H1 (cell line): ENCODE data around the gene DMXL1. TPM values are rescaled to one million over a fixed set of nuclear protein-coding genes. Genes with fewer than 3 reads are reported as not detected.

Source experiments
- CTCF ChIA-PET: fragments of 300-600 bp; sonication (Branson Sonifier 250); formaldehyde crosslinking; loops from one replicate; lab custom pipeline; 2021; ENCODE audit not compliant: partially characterized antibody; lab: Charles Lee
- POLR2A ChIA-PET: fragments of 300-600 bp; sonication (Branson Sonifier 250); formaldehyde crosslinking; loops from one replicate; lab custom pipeline; 2021; ENCODE audit warnings: inconsistent platforms; ENCODE audit not compliant: partially characterized antibody; lab: Charles Lee
- DNase-seq, 2 experiments: peaks; one replicate each; pipeline versions ENCODE4 v3.0.0 to v3.0.0-alpha.2; 2010 to 2022; ENCODE audit warnings: low spot score in 2 of 2, low read depth in 1 of 2, mixed read lengths in 1 of 2
- FAIRE-seq: peaks from 2 replicates; lab custom pipeline; 2011; peaks lifted over from hg19 to GRCh38; lab: Jason Lieb, UNC
- H2AFZ ChIP-seq: 2 replicates; pipeline ENCODE4 v1.8.1; 2012; ENCODE audit warnings: low read length, inconsistent platforms
- H2AK5ac ChIP-seq: 2 replicates; pipeline ENCODE4 v1.6.1; 2013; ENCODE audit warnings: low read depth, low read length
- H2BK120ac ChIP-seq: replicated peaks from 2 replicates; pipeline ENCODE3; 2013; ENCODE audit warnings: low read depth, low read length, inconsistent platforms
- H2BK12ac ChIP-seq: 2 replicates; pipeline ENCODE4 v1.6.1; 2013; ENCODE audit warnings: low read depth, low read length
- H2BK15ac ChIP-seq: 2 replicates; pipeline ENCODE4 v1.6.1; 2013; ENCODE audit warnings: low read length
- H2BK20ac ChIP-seq: 2 replicates; pipeline ENCODE4 v1.6.1; 2013; ENCODE audit warnings: low read length
- H2BK5ac ChIP-seq: 2 replicates; pipeline ENCODE4 v1.6.1; 2013; ENCODE audit warnings: low read depth, low read length
- H3K14ac ChIP-seq: 2 replicates; pipeline ENCODE4 v1.6.1; 2013; ENCODE audit warnings: inconsistent platforms; ENCODE audit not compliant: insufficient read length
- H3K18ac ChIP-seq: 2 replicates; pipeline ENCODE4 v1.6.1; 2013; ENCODE audit warnings: low read length; ENCODE audit errors: extremely low read depth
- H3K23ac ChIP-seq: 2 replicates; pipeline ENCODE4 v1.6.1; 2013; ENCODE audit warnings: inconsistent platforms; ENCODE audit not compliant: insufficient read length
- H3K23me2 ChIP-seq: 2 replicates; pipeline ENCODE4 v1.6.1; 2013; ENCODE audit warnings: low read depth, low read length
- H3K27ac ChIP-seq: 2 replicates; pipeline ENCODE4 v1.6.1; 2011; ENCODE audit warnings: low read depth, low read length, inconsistent platforms
- H3K27me3 ChIP-seq, 4 experiments: replicated peaks in 1 of 4; 1 replicate in 1 of 4; 2 replicates in 3 of 4; pipeline versions ENCODE4 v1.6.1 to v1.8.1; 2011 to 2013; ENCODE audit warnings: low read length in 3 of 4, mild to moderate bottlenecking in 3 of 4, inconsistent platforms in 2 of 4, mixed read lengths in 2 of 4, moderate library complexity in 1 of 4; ENCODE audit not compliant: control insufficient read depth in 3 of 4, insufficient read depth in 3 of 4; ENCODE audit errors: extremely low read depth in 1 of 4
- H3K36me3 ChIP-seq, 4 experiments: 2 replicates each; pipeline versions ENCODE4 v1.6.1 to v1.8.1; 2011 to 2013; ENCODE audit warnings: mild to moderate bottlenecking in 4 of 4, low read length in 3 of 4, moderate library complexity in 2 of 4, control low read depth in 1 of 4, inconsistent platforms in 1 of 4; ENCODE audit not compliant: insufficient read depth in 4 of 4, control insufficient read depth in 2 of 4
- H3K4ac ChIP-seq: replicated peaks from 2 replicates; pipeline ENCODE3; 2013; ENCODE audit warnings: low read length, low read depth, mixed read lengths, inconsistent platforms; ENCODE audit not compliant: insufficient read length
- H3K4me1 ChIP-seq, 4 experiments: replicated peaks in 1 of 4; 1 replicate in 1 of 4; 2 replicates in 3 of 4; pipeline versions ENCODE4 v1.6.1 to v1.8.1; 2011 to 2013; ENCODE audit warnings: low read length in 3 of 4, inconsistent platforms in 2 of 4, mixed read lengths in 1 of 4; ENCODE audit not compliant: insufficient read depth in 4 of 4, control insufficient read depth in 3 of 4
- H3K4me2 ChIP-seq, 2 experiments: 2 replicates each; pipeline versions ENCODE4 v1.6.1 to v1.8.1; 2011 to 2013; ENCODE audit warnings: low read depth in 2 of 2, low read length in 2 of 2, control low read depth in 1 of 2, inconsistent platforms in 1 of 2, mild to moderate bottlenecking in 1 of 2; ENCODE audit not compliant: insufficient read depth in 1 of 2
- H3K4me3 ChIP-seq, 4 experiments: fragments of 200-600, 300-600 bp in 1 of 4; sonication (generic), shearing (Covaris generic), sonication (Bioruptor Twin) in 1 of 4; 2 replicates each; pipeline versions ENCODE4 v1.5.1 to v1.8.1; 2011 to 2016; ENCODE audit warnings: low read length in 4 of 4, low read depth in 3 of 4, control low read depth in 2 of 4, inconsistent platforms in 2 of 4, mild to moderate bottlenecking in 2 of 4, mixed read lengths in 1 of 4, moderate library complexity in 1 of 4; ENCODE audit not compliant: insufficient read depth in 2 of 4; ENCODE audit errors: extremely low read depth in 1 of 4
- H3K56ac ChIP-seq: replicated peaks from 2 replicates; pipeline ENCODE3; 2013; ENCODE audit warnings: low read depth, mild to moderate bottlenecking, mixed read lengths, low read length, inconsistent platforms; ENCODE audit not compliant: insufficient read length
- H3K79me1 ChIP-seq: 2 replicates; pipeline ENCODE4 v1.6.1; 2013; ENCODE audit warnings: low read depth, low read length, control low read depth
- H3K79me2 ChIP-seq, 2 experiments: 2 replicates each; pipeline versions ENCODE4 v1.6.1 to v1.8.1; 2012 to 2013; ENCODE audit warnings: low read length in 2 of 2, mild to moderate bottlenecking in 2 of 2, inconsistent platforms in 1 of 2; ENCODE audit not compliant: insufficient read depth in 2 of 2, control insufficient read depth in 1 of 2
- H3K9ac ChIP-seq, 4 experiments: replicated peaks in 1 of 4; 1 replicate in 1 of 4; 2 replicates in 3 of 4; pipeline versions ENCODE4 v1.6.1 to v1.8.1; 2011 to 2013; ENCODE audit warnings: low read depth in 3 of 4, low read length in 3 of 4, control low read depth in 2 of 4, mild to moderate bottlenecking in 2 of 4, moderate library complexity in 2 of 4, inconsistent platforms in 1 of 4; ENCODE audit errors: extremely low read depth in 1 of 4
- H3K9me3 ChIP-seq, 2 experiments: 2 replicates each; pipeline versions ENCODE4 v1.6.1 to v1.8.1; 2012 to 2013; ENCODE audit warnings: mild to moderate bottlenecking in 2 of 2, moderate library complexity in 2 of 2, control low read depth in 1 of 2, inconsistent platforms in 1 of 2, low read depth in 1 of 2, low read length in 1 of 2, mixed read lengths in 1 of 2; ENCODE audit not compliant: insufficient read depth in 2 of 2
- H4K20me1 ChIP-seq, 2 experiments: replicated peaks in 1 of 2; 2 replicates each; pipeline versions ENCODE3 to v1.8.1; 2011 to 2013; ENCODE audit warnings: inconsistent platforms in 2 of 2, low read length in 2 of 2, mild to moderate bottlenecking in 1 of 2; ENCODE audit not compliant: insufficient read depth in 2 of 2, control insufficient read depth in 1 of 2
- H4K5ac ChIP-seq: 2 replicates; pipeline ENCODE4 v1.6.1; 2013; ENCODE audit warnings: low read length, low read depth, mixed read lengths, inconsistent platforms; ENCODE audit not compliant: insufficient read length
- H4K8ac ChIP-seq: 2 replicates; pipeline ENCODE4 v1.8.0; 2013; ENCODE audit warnings: mild to moderate bottlenecking, moderate library complexity, low read length, inconsistent platforms; ENCODE audit not compliant: insufficient read depth; ENCODE audit errors: extremely low read depth
- H4K91ac ChIP-seq: replicated peaks from 2 replicates; pipeline ENCODE3; 2013; ENCODE audit warnings: low read length, mixed read lengths, inconsistent platforms; ENCODE audit not compliant: insufficient read length
- SP2 ChIP-seq: IDR thresholded peaks from 2 replicates; pipeline ENCODE4 v1.6.1; 2012; ENCODE audit warnings: mild to moderate bottlenecking, low read length, inconsistent platforms
- SP4 ChIP-seq: IDR thresholded peaks from 2 replicates; pipeline ENCODE4 v1.6.1; 2012; ENCODE audit warnings: low read length, inconsistent platforms
- WGBS, 2 experiments: shearing (Covaris generic) in 1 of 2; methylation state at CpG; one replicate each; pipeline versions ENCODE4 v1.1.6 to v1.1.7; 2013 to 2015; ENCODE audit warnings: low lambda C conversion rate in 2 of 2, mixed read lengths in 2 of 2, inconsistent platforms in 1 of 2, low coverage in 1 of 2, missing lambda C conversion rate in 1 of 2; ENCODE audit not compliant: insufficient replicate concordance in 2 of 2, insufficient coverage in 1 of 2, insufficient read length in 1 of 2; ENCODE audit errors: extremely low coverage in 1 of 2, missing lambda C conversion rate in 1 of 2; 5-methylcytosine and 5-hydroxymethylcytosine counted together
- polyA plus RNA-seq, 7 experiments: library from polyadenylated mRNA; depleted of rRNA in 3 of 7; stranded (reverse) in 5 of 7; unstranded in 2 of 7; fragments of >200 nt in 5 of 7; fragments of 200-250 nt in 2 of 7; gene quantifications; 1 replicate in 5 of 7; 2 replicates in 1 of 7; 4 replicates in 1 of 7; pipeline versions ENCODE4 v1.2.1 to v1.2.3, GENCODE V29; 2011 to 2013; ENCODE audit warnings: missing spikeins in 2 of 7, mixed read lengths in 2 of 7
- total RNA-seq: library from RNA; stranded (reverse); fragmentation: NEBNext Ultra II Directional; extraction: Animal tissue kit (Norgen Biotek cat#: 25700); gene quantifications from 2 replicates; pipeline ENCODE4 v1.2.1, GENCODE V29; 2021
- TF ChIP-seq, protein P1 (sequence below): IDR thresholded peaks from 2 replicates; pipeline ENCODE4 v1.6.1; 2012; ENCODE audit warnings: low read length, inconsistent platforms

DMXL1 gene
- total and polyA plus RNA-seq, 2 of the 8 experiments (the other 6 are each of a cell fraction or from before 2014, with no cell fraction given): 10.1 to 43.9 TPM

GRCh38 chr5:119291877-119292276, 221.0 kb downstream of the DMXL1 start:
- Histone ChIP-seq H2AK5ac (no peak overlapping the region), H3K4me1 (peaks cover 0 to 8% (median 3%) of the 10 kb centered on the region in 4 experiments; a peak in 4 of 7 replicates), H3K27ac (no peak overlapping the region), H3K9me3 (no peaks in the 10 kb centered on the region), H4K5ac (no peak overlapping the region), H4K20me1 (no peaks in the 10 kb centered on the region), H3K56ac (no peak overlapping the region), H3K4me3 (no peak overlapping the region), H4K91ac (no peak overlapping the region), H3K4ac (no peak overlapping the region), H3K4me2 (no peak overlapping the region), H3K27me3 (no peaks in the 10 kb centered on the region), H3K36me3 (no peaks in the 10 kb centered on the region), H3K23me2 (no peaks in the 10 kb centered on the region), H2BK120ac (no peak overlapping the region), H2BK5ac (no peak overlapping the region), H2BK15ac (no peak overlapping the region), H3K79me1 (no peaks in the 10 kb centered on the region; the same call in 1 of the 2 replicates), H3K9ac (no peak overlapping the region), H3K79me2 (peaks cover 0 to 2% of the 10 kb centered on the region in 2 experiments; a peak in 2 of 4 replicates), H2BK20ac (no peak overlapping the region), H2BK12ac (no peak overlapping the region), H3K18ac (no peak overlapping the region), H2AFZ (no peak overlapping the region), H4K8ac (no peak overlapping the region), H3K14ac (no peak overlapping the region), H3K23ac (no peak overlapping the region)
- DNase-seq (no peak), FAIRE-seq (no peak)
- TF ChIP-seq SP4 (no peak), SP2 (no peak)
- TF ChIP-seq, protein P1, sequence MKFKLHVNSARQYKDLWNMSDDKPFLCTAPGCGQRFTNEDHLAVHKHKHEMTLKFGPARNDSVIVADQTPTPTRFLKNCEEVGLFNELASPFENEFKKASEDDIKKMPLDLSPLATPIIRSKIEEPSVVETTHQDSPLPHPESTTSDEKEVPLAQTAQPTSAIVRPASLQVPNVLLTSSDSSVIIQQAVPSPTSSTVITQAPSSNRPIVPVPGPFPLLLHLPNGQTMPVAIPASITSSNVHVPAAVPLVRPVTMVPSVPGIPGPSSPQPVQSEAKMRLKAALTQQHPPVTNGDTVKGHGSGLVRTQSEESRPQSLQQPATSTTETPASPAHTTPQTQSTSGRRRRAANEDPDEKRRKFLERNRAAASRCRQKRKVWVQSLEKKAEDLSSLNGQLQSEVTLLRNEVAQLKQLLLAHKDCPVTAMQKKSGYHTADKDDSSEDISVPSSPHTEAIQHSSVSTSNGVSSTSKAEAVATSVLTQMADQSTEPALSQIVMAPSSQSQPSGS: no peak
- 56% methylated on average over 3 of the region's 3 CpGs; no CpG with 5 or more reads in 1 of the 2 experiments for WGBS, 2 experiments
- ChIA-PET CTCF (interaction anchor here (1.0 to 1.7 kb wide), 2 partner anchors 21 to 122 kb away, joined by 3 to 5 read pairs; no protein-coding TSS in a partner anchor), POLR2A (no interaction called here)
